ENCODE results near the gene RCC2.

DNA sequence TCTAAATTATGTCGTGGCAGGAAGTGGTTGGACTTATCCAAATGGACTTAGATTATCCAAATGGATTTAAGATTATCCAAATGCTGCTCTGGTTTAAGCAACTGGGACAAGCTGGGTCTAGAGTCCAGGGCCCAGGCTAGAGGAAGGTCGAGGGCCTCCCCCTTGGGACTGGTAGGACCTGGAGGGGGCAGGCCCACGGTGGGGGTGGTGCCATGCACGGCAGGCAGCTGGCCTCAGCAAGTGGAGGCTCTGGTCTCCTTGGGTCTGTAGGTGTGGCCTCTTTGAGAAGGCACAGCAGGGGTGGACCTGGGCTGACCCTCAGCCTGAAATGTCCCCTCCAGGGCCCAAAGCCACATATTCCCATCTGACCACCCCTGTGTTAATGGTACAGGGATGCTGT, 37.6 kb downstream of the RCC2 start:
- TF ChIP-seq, protein P1, sequence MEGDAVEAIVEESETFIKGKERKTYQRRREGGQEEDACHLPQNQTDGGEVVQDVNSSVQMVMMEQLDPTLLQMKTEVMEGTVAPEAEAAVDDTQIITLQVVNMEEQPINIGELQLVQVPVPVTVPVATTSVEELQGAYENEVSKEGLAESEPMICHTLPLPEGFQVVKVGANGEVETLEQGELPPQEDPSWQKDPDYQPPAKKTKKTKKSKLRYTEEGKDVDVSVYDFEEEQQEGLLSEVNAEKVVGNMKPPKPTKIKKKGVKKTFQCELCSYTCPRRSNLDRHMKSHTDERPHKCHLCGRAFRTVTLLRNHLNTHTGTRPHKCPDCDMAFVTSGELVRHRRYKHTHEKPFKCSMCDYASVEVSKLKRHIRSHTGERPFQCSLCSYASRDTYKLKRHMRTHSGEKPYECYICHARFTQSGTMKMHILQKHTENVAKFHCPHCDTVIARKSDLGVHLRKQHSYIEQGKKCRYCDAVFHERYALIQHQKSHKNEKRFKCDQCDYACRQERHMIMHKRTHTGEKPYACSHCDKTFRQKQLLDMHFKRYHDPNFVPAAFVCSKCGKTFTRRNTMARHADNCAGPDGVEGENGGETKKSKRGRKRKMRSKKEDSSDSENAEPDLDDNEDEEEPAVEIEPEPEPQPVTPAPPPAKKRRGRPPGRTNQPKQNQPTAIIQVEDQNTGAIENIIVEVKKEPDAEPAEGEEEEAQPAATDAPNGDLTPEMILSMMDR (conservative IDR thresholded peaks at IDR 0.05; ENCODE audit: low read depth, low read length): no peak
- TF ChIP-seq POLR2A (IDR thresholded peaks at IDR 0.05; ENCODE audit: low read depth, low read length) (no peak), CHD1 (IDR thresholded peaks at IDR 0.05; ENCODE audit: low read depth, low read length) (no peak), RAD21 (IDR thresholded peaks at IDR 0.05; ENCODE audit: low read length) (no peak), CEBPB (IDR thresholded peaks at IDR 0.05; ENCODE audit: low read depth, low read length) (no peak), RCOR1 (IDR thresholded peaks at IDR 0.05; ENCODE audit: insufficient replicate concordance, low read length) (no peak), SMC3 (IDR thresholded peaks at IDR 0.05; ENCODE audit: low read depth, low read length) (no peak), RFX5 (IDR thresholded peaks at IDR 0.05; ENCODE audit: low read depth, low read length) (no peak)
- TF ChIP-seq, protein P2, sequence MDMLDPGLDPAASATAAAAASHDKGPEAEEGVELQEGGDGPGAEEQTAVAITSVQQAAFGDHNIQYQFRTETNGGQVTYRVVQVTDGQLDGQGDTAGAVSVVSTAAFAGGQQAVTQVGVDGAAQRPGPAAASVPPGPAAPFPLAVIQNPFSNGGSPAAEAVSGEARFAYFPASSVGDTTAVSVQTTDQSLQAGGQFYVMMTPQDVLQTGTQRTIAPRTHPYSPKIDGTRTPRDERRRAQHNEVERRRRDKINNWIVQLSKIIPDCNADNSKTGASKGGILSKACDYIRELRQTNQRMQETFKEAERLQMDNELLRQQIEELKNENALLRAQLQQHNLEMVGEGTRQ (IDR thresholded peaks at IDR 0.05; ENCODE audit: low read depth, low read length): no peak
